DND-41 (cell line): ENCODE data around the gene DCLRE1B.

Source experiments
- EZH2 ChIP-seq: IDR thresholded peaks from 3 replicates; pipeline ENCODE4 v1.6.1; 2012; ENCODE audit warnings: borderline replicate concordance, low read depth, mild to moderate bottlenecking, moderate library complexity, low read length, inconsistent platforms; ENCODE audit not compliant: severe bottlenecking
- TF ChIP-seq, protein P1 (sequence below): IDR thresholded peaks from 2 replicates; pipeline ENCODE4 v1.5.1; 2012; ENCODE audit warnings: borderline replicate concordance, low read length, moderate library complexity, mild to moderate bottlenecking; ENCODE audit not compliant: poor library complexity, severe bottlenecking; ENCODE audit errors: extremely low read depth

DNA sequence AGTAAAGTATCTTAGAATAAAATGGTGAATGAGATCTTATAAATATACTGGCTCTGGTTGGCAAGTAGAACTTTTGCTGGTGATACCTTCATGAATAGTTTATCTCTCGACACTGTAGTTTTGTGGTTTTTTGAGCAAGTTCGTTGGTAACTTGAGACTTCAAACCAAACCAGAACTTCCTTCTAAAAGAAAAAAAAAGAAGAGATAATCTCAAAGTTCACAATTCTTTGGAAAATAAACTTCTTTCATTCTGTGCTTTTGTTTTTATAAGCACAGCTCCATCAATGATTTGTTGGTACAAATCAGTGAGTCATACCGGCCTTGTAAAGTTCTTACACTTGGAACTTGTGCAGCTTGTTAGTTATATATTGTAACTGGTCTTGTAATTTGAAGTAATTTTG lies 26.3 kb downstream of the DCLRE1B start:
- TF ChIP-seq, protein P1, sequence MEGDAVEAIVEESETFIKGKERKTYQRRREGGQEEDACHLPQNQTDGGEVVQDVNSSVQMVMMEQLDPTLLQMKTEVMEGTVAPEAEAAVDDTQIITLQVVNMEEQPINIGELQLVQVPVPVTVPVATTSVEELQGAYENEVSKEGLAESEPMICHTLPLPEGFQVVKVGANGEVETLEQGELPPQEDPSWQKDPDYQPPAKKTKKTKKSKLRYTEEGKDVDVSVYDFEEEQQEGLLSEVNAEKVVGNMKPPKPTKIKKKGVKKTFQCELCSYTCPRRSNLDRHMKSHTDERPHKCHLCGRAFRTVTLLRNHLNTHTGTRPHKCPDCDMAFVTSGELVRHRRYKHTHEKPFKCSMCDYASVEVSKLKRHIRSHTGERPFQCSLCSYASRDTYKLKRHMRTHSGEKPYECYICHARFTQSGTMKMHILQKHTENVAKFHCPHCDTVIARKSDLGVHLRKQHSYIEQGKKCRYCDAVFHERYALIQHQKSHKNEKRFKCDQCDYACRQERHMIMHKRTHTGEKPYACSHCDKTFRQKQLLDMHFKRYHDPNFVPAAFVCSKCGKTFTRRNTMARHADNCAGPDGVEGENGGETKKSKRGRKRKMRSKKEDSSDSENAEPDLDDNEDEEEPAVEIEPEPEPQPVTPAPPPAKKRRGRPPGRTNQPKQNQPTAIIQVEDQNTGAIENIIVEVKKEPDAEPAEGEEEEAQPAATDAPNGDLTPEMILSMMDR = no peak
- TF ChIP-seq EZH2 = no peak
